GM18498 (cell line): Measurements from ENCODE around the gene JARID2.
A peak's percentile ranks its signal among the peaks of the same experiment; 100 is the strongest.

Experiments
- ATAC-seq: cut with Tn5 transposase; IDR thresholded peaks from one replicate; pipeline ENCODE4 v1.9.1; 2021; ENCODE audit warnings: mild to moderate bottlenecking, moderate library complexity; ENCODE audit not compliant: unreplicated experiment

JARID2 gene

DNA sequence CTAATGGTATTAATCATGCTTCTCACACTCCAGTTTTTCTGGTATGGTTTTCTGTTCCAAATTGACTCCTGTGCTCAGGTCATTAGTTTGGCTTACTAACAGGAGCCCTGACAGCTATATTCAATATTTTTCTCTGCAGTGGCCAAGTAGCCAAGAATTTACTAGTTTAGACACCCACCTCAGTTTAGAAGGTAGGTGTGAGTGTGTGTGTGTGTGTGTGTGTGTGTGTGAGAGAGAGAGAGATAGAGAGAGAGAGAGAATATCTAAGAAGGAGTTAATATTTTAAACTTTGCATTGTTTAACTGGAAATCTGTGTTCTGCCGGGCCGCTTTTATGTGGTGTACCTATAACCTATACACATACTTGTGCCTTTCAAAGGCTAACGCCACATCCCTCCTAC, 18.5 kb downstream of the JARID2 start:
- no peak for ATAC-seq

DNA sequence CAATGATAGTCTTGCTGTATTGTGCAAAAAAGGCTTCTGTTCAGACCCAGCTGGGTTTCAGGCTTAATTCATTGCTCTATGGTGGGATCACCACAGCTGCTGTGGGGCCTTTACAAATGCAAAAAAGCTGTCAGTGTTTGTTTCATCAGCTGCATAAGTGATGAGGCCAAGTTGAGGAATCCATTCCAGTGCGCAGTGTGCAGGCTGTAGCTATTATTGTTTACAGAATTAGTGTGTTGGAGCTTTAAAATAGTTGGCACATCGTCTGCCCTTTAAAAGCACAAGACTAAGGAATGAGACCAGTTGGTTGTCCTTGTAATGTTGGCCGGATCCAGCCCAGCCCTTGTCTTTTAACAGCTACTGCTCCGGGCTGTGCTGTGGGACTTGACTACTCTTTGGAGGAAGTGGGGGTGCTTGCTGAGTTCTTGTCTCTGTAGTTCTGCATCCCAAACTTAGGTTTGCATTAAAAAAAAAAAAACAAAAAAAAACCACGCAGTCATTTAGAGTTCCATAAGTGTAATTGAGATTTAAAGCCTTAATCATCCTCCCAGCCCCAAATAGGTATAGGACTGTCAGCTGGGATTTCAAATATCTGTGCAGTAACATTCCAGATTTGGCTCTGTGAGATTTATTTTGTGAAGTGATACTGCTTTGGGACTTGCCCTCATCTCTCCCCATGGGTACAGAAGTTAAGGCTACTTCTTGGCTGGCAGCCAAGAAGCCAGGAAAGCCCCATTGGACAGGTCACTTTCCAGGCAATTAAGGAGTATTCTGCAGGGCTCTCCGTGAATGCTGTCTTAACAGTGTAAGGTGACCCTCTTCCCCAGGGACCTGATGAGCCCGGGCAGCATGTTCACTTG, 19.3 kb downstream of the JARID2 start:
- no peak for ATAC-seq

DNA sequence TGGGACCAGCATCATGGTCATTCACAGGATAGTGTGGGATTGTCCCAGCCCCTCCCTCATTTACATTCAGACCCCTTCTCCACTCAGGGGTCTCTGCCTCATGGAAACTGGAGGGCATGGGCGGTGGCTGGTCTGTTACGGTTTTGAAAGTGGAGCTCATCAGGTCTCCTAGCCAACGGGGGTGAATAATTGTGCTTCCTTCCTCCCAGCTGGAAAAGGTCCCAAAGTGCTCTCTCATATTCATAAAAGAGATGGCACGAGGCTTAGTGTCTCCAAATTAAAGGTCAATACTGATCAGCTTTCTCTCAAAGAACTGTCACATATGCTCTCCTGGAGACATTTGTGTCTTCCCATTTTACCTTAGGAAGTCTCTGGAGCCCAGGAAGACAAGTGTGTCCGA, 19.9 kb downstream of the JARID2 start:
- no peak for ATAC-seq

DNA sequence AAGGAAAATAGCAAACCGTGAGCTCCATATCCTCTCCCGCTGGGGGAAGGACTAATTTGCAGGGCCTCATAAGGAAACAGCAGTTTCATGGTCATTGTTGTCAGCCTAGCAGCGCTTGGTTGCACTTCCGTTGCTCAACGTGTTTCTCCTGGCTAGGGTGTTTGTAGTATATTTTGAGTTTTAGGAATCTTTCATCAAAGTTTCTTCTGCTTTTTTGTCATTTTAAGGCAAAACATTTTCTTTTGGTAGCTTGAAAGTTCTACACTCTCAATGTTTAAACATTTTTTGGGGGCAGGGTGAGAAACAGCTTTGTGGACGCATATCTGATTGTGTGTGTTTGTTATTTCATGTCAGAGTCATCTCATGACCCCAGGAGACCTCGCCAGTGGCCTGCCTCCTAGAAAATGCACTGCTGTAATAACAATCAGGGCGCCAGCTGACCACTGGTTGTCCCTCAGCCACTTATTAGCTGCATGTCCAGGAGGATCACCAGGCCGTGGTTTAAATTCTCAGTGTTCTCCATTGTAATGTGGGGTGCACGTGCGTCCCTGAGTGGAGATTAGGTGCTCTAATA, 20.6 kb downstream of the JARID2 start:
- peak; percentile 59 for ATAC-seq

DNA sequence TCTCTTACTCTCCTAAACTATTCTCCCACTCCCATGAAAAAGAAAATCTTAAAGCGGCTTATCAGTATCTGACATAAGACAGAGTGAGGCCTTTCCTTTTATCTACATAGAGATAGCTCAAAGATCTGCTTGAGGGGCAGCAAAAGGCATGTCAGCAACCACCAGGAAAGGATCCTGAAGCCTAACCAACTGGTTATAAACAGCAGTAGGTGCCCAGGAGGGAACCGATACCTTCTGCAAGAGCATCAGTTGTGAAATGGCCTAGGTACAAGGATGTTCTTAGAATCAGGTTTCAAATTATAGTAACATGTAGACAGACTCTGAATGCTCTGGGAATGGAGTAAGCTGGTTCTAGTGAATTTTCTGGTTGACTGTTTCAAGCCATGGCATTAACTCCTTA, 21.4 kb downstream of the JARID2 start:
- no peak for ATAC-seq

DNA sequence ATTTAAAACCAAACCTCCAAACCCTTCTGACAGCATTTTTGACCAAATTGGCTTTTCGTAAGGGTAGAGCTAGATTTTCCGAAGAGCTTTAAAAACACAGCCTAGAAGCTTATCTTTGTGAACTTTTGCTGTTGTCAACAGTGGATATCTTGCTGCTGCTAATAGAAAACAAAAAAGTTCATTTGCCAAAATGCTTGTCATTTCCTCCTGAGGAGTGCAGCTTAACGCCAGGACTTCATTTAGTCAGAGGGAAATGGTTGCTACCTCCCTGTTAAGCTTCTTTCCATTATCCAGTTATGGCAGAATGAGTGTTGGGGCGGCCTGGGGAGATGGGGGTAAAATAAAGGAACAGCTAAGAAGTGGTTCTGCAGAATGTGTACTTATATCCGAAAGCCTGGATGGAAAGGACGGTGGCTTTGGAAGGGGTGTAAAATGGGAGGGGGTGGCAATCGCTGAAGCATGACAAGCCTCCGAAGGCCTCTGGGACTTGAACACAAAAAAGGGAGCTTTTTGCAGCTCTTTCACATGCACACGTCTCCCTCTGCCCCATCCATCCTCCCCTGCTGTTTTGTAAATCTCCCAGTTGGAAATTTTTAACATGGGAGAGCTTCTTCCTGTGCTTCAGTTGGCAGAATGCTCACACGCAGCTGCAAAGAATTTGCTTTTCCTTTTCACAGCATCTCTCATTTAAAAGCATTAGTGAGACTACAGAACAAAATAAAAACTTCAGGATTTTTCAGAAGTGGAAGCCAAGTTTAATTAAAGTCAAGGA, 22.5 kb downstream of the JARID2 start:
- no peak for ATAC-seq

DNA sequence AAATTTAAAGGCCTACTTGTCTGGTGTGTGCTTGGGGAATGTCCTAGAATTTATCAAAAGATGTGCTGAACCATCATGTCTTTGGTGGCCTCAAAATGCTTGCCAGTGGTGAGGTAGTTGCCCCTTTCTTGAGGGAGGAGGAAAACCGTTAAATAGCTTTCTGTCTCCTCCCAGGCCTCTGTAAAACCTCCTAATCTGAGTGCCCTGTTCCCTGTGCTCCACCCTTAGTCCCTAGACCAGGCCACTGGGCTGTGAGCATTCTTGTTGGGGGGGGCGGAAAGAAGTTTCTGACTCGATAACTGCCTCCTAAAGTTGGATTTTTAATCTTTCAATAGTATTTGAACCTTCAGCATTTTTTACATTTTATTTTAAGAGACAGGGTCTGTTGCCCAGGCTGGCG, 23.1 kb downstream of the JARID2 start:
- no peak for ATAC-seq

DNA sequence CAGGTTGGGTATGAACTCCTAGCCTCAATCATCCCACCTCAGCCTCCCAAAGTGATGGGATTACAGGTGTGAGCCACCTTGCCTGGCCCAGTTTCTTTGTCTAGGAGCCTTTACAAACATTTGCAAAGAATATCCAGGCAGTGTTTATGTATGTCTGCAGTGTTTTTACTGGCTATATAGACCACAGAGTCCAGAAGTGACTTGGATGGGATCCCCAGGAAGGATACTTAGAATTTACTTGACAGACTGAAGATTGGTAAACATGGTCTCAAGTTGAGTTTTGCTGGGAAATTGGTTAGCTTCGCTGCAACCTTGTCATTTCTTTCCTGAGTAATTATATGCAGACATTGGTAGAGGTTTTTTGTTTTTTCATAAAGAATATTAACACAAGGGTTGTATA, 23.8 kb downstream of the JARID2 start:
- ATAC-seq: no peak

DNA sequence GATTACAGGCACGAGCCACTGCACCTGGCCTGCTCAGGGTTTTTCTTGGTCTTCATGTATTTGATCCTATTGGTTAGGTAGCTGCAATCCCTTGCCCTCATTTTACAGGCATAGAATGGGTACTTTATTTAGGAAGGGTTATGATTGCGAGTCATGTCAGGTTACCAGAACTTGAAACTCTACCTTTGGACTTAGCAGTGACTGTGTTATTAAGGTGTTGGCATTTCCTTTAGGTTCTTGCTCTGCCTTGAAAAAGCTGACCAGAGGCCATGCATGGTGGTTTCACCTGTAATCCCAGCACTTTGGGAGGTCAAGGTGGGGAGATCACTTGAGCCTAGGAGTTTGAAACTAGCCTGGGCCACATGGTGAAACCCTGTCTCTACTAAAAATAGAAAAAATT, 24.5 kb downstream of the JARID2 start:
- no peak for ATAC-seq

DNA sequence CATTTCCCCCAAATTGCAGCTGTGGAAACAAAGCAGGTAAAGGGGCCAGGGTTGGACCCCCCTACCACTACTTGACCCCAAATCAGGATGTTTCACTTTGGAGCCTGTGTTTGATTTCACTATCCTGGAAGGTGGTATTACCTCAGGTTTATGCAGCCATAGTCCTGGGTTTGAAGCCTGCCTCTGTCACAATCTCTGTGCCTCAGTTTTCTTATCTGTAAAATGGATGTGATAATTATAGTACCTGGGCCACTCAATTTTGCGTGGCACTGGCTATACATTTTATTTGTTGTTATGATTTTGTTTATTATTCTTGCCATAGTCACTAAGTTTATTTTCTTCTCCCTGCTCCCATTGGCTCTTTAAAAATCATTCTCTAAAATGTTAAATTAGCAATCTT, 26.7 kb downstream of the JARID2 start:
- no peak for ATAC-seq

DNA sequence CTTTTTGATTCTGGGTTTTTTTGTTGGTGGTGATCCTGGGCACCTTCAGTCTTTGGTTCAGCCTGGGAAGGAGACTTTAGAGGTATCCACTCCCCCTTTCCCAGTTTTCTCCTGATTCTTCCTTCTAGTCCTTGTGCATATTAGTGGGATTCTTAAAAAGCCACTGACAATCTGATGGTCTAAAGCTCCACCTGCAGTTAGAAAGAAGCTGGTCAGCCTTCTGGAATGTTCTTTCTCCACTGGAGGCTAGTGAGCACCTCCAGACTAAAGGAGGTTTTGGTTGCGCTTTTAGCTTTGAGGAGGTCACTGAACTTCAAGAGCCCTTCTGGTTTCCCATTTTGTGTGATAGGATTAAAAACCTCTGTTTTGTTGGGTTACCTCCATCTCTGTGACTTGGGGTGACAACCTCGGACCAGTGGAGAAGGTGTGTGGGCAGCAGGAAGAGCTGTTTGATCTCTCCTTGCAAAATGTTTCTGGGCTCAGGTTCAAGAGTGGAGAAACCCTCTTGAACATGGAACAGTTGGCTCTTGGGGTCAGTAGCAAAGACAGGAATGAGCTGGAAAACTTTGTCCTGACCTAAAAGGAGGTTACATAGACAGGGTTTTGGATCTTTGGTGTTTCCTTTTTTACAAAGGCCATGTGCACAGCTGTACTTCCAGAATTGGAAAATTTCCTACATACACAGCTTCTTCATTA, 29.0 kb downstream of the JARID2 start:
- no peak for ATAC-seq

DNA sequence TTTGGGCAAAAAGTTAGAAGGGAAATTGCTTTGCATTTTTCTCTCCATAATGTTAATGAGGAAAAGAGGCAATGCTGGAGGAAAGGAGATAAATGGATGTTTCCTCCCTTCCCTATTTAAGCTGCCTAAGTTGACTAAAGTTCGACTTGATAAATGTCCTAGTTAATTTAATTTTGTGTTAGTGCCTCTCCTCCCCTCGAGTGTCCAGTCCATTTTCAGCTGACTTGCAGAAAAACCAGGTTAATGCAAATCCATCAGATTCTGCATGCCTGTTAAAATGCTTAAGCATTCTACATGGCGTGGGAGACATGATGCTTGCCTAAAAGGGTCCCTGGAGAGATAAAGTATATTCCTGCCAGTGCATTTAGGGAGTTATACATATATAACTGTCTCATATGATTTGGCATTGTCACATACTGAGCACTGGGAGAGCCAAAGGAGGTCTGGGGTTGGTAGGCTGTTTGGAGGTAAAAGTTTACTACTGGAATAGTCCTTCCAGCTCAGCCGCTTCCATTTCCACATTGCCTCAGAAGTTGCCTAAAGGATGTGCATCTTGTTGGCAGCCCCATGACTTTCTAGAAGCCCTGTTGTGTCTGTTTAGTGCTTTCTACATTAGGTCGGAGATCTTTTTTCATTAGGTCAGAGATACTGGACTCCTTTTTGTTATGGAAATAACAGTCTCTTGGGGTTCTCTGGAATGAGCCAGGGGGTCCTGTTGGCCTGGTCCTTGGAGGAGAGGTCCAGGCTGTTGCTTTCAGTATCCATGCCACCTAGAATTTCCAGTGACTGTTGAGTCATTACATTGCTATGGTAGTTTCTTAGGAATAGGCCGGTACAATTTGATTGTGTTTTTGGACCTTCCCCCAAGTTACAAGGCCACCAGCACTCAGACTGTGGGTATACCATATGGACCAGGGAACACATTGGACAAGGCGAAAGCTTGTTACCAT, 30.4 kb downstream of the JARID2 start:
- ATAC-seq: no peak

DNA sequence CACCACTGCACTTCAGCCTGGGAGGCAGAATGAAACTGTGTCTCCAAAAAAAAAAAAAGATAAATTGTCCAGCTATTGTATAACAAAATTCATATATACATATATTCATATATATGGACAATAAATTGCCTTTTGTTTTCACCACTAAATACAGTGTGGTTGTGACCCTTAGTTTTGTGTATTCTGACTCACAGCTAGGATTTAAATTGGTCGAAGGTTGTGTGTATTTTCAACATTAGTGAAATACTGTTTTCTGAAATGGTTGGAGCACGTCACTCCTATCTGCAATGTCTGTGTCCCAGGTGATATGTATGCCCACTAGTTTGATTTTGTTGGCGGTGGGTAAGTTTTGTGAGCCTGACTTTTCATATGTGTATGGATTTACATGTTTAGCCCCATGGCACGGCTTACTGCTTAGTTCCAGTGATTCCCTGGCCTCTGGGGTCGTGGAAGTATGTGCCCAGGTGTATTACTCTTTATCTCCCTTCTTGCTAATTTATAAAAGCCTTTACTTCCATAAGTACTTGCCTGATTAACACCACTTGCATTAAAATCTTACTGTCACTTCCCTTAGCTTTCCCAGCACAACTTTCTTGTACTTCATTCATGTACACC, 33.3 kb downstream of the JARID2 start:
- ATAC-seq: no peak

DNA sequence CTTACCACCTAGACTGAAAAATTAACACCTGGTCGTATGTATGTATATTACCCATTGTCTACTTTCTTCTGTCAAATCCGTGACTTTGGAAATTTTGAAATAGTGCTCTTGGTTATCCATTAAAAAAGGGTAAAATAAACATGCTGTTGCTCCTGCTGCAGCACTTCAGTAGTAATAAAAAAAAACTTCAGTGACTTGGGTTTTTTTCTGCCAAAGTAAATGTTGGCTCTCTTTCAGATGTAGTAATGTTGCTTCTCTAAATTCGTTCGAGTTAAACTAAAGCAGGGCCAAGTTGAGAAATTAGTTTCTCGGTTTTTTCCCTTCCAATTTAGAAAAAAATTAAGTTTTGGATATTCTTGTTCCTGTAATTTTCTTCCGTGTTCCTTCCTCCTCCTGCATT, 34.2 kb downstream of the JARID2 start:
- no peak for ATAC-seq

DNA sequence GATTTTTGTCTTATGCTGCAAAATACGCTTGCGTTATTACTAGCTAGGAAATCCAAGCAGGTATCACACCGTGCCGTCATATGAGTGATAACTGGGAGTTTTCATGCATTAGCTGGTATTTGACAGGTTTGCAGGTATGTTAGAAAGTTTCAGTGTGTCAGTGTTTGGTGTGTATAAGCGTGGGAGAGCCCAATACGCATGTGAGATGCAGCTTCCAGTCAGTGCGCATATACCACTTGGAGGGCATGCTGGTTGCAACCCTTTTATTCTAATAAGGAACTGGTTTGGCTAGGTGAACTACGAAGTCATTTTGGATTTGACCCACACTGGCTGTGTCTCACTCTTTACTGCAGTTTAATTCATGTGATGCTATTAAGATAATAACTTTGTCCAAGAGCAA, 35.1 kb downstream of the JARID2 start:
- no peak for ATAC-seq

DNA sequence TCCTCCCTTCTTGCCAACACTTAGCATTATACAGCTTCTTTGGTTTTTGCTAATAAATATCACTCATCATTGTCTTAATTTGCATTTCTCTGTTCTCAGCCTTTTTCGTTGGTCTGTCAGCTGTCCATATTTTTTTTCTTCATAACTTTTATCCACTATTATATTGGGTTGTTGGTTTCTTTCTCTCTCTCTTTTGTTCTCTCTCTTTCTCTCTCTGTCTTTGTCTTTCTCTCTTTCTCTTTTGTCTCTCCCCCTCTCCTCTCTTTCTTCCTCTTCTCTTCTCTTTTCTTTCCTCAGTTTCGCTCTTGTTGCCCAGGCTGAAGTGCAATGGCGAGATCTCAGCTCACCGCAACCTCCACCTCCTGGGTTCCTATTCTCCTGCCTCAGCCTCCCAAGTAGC, 36.5 kb downstream of the JARID2 start:
- no peak for ATAC-seq

DNA sequence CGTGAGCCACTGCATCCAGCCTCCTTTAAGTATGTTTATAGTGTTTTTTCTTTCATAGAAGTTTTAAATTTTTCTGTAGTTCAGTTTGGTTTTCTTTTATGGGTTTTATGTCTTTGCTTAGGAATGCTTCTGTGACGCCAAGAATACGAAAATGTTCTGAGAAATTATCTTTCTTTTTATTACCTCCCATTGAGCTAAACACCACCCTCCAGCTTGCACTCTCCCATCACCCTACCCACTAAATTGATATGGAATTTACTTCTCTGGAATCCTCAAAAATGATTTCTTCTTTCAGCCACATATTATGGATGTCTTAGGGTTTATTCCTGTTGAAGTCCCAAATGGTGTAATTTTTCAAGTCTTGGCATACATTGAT, 38.1 kb downstream of the JARID2 start:
- no peak for ATAC-seq

DNA sequence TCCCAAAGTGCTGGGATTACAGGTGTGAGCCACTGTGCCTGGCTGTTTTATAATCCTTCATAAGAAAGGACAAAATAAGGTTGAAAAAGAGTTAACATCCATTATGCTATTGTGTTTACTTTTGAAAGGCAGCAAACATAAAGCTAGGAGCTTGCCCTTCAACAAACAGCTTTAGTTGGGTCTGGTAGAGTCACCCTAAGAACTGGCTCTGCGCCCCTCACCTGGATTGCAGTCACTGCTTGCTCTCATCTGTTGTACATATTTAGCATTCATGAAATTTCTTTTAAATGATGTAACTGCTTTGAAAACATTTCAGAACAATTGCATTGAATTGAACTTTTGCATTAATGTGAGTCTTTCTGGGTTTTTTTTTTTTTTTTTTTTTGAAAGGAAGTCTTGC, 38.9 kb downstream of the JARID2 start:
- no peak for ATAC-seq

DNA sequence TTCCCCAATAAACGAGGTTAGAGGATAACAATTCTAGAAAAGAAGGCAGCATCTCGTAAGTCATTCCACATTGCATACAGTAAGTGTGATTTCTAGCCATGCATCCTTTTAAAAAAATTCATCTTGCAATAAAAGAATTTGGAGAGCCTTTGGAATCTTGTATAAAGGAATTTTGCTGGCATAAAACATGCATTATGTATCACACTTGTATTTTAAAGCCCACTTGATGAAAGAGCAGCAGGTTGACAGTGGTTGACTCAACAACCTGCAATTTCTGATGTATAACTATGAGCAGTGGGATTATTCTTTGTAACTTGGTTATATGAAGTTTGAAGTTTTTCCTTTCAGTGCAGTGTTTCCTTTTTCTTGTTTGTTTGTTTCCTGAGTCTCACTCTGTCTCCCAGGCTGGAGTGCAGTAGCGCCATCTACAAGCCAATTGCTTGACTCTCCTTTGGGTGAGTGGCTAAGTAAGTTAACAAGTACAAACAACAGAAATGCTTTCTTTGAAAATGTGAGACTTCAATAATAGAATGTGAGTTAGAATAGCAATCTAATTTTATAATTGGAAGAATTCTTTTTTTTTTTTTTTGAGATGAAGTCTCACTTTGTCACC, 39.9 kb downstream of the JARID2 start:
- ATAC-seq: no peak
